ENCODE results near the gene KASH5. TPM values are rescaled to one million over a fixed set of nuclear protein-coding genes. Genes with fewer than 3 reads are reported as not detected.

Gene KASH5
- total RNA-seq, 2 experiments from 2014 or later = not detected

DNA sequence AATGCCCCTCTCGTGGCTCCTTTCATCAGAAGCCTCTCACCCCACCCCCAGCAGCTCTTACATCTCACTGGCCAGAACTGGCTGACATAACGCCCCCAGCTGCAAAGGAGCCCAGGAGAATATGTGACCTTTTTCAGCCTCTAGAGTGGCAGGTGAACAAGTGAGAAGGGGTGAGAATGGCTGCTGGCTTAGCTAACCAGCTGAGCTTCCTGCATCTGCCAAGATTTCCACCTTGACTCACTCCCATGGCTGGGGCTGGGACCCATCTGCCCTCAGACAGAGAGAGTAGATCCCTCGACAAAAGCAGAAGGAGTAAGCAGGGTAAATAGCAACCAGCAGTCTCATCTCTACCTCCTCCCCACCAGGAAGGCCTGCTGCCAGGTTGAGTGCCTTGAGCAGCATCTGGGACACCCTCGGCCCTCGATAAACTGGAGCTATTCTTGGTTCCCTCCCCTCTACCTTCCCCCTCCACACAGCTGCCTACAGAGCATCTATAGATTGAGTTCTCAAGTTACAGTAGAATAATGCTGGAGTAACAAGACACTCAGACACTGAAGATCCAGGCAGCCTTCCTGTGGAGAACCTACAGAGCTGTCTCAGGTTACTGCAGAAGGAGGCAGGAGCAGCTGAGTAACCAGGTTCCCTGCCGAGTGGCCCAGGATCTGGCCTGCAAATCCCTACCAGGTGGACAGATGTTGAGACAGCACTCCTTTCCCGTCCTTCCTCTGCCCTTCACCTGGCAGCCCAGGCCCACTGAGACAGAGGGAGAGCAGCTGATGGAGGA is 15.5 kb downstream of the KASH5 start:
- no peak overlapping the region for H3K4me3 Mint-ChIP-seq
- peaks cover under 1% of the 10 kb centered on the region for H3K27me3 Mint-ChIP-seq (ENCODE audit: low read depth)
- no peaks in the 10 kb centered on the region for H3K36me3 Mint-ChIP-seq (ENCODE audit: low read depth)
- ChIA-PET CTCF (interaction anchor here (1.0 to 2.2 kb wide), 3 partner anchors 12 to 67 kb away, joined by 3 to 10 read pairs (median 6); no protein-coding TSS in a partner anchor), POLR2A (no interaction called here)
- DNase-seq (no peak), ATAC-seq (no peak)
- no peak overlapping the region for H3K27ac Mint-ChIP-seq
- peaks cover 30% of the 10 kb centered on the region for H3K4me1 Mint-ChIP-seq (ENCODE audit: low read depth)
- no peaks in the 10 kb centered on the region for H3K9me3 Mint-ChIP-seq (ENCODE audit: insufficient read depth)

DNA sequence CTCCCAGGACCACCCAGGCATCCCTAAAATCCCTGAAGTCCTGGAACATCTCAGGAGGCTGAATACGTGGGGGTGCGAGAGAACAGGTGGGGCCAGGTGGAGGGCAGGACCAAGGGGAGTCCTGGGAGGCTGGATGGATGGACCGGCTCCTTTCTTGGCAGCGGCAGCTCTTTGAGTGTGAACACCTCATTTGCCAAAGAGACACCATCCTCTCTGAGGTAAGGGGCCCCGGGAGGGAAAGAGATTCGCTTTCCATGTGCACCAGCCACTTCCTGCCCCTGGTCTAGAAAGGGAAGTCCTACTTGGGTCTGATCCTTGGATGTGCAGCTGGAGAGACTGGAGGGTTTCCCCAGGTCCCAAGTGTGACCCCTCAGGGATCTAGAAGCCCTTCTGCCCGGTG is 19.0 kb downstream of the KASH5 start:
- Mint-ChIP-seq H3K4me3 (no peak overlapping the region), H3K36me3 (ENCODE audit: low read depth) (no peaks in the 10 kb centered on the region), H3K27me3 (ENCODE audit: low read depth) (no peaks in the 10 kb centered on the region), H3K4me1 (ENCODE audit: low read depth) (peaks cover 59% of the 10 kb centered on the region), H3K27ac (no peak overlapping the region), H3K9me3 (ENCODE audit: insufficient read depth) (no peaks in the 10 kb centered on the region)
- POLR2A ChIA-PET = no interaction called here
- CTCF ChIA-PET = interaction anchor here (1.2 to 8.6 kb wide), 3 partner anchors 14 to 18 kb away, joined by 4 to 52 read pairs (median 4); partner anchors contain the start of gene GFY
- DNase-seq (no peak), ATAC-seq (no peak)

DNA sequence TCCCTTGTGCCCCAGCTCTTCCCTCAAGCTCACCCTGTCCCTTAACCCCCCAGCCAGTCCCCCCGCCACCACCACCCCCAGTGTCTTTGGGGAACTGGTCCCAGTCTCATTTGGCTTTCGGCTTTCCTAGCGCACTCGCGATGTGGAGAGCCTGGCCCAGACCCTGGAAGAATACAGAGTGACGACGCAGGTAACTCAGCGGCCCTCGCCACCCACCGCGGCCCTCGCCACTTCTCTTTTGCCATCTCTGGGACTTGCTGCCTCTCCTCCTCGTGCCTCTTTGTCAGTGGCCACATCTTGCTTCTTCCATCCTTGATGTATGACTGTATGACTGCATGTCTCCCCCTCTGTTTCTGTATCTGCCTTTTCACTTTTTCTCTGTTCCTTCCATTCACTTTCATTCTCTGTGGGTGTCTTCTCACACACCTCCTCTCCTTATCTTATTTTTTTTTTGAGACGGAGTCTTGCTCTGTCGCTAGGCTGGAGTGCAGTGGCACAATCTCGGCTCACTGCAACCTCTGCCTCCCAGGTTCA is 19.5 kb downstream of the KASH5 start:
- H3K4me1 Mint-ChIP-seq (ENCODE audit: low read depth) = peaks cover 63% of the 10 kb centered on the region
- peak overlapping the region; percentile 1 for H3K27ac Mint-ChIP-seq
- H3K4me3 Mint-ChIP-seq = no peak overlapping the region
- H3K27me3 Mint-ChIP-seq (ENCODE audit: low read depth) = peaks cover 3% of the 10 kb centered on the region
- ChIA-PET POLR2A (no interaction called here), CTCF (interaction anchor here (8.6 kb wide), 1 partner anchor 16 kb away, joined by 52 read pairs; no protein-coding TSS in a partner anchor)
- H3K9me3 Mint-ChIP-seq (ENCODE audit: insufficient read depth) = no peaks in the 10 kb centered on the region
- ATAC-seq = no peak
- no peak for DNase-seq
- no peaks in the 10 kb centered on the region for H3K36me3 Mint-ChIP-seq (ENCODE audit: low read depth)

DNA sequence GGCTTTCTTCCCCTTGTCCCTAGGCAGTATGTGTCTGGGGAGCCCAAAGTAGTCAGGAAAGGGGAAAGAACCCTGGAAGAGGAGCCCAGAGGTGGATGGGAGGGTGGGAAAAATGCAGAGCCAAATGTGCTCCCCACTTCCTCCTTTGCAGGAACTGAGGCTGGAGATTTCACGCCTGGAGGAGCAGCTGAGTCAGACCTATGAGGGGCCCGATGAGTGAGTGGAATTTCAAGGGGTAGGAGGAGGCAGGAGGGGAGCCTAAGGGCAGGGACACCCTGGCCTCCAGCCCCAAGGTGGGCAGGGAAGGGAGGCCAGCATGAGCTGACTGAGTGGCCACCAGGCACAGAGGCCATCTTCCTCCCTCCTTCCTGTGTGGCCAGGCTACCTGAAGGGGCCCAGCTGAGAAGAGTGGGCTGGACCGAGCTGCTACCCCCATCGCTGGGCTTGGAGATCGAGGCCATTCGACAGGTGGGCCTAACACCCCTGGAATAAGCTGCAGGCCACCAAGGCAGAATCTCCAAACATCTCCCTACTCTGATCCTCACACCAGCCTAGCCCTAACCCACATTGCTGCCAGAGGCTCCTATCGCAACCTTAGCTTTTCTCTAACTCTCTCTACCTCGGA is 20.9 kb downstream of the KASH5 start:
- peaks cover 3% of the 10 kb centered on the region for H3K27me3 Mint-ChIP-seq (ENCODE audit: low read depth)
- POLR2A ChIA-PET = interaction anchor here (0.6 to 1.4 kb wide), 7 partner anchors 15 to 1316 kb away, joined by 3 to 5 read pairs (median 3); partner anchors contain the start of gene ALDH16A1

DNA sequence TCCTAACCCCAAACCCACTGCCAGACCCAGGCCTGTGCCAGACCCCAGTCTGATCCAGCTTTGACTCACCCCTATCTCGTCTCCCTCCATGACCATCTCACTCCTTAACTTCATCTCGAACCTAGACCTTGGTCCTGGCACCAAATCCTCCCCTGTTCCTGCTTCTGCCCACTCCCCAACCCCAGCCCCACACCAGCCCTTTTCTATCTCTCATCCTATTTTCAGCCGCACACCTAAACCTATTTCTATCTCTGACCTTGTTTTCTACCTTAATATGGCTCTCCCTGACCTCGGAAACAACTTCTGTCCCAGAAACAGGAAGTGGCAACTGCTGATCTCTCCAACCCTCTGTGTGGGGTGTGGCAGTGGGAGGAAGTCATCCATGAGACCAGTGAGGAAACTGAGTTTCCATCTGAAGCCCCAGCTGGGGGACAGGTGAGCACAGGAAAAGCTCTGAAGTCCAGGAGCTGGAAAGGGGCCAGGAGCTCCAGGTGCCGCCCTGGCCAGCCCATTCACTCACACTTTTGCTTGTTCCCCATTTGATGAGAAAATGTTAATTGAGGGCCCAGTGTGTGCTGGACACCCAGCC is 21.5 kb downstream of the KASH5 start:
- ATAC-seq (peak; percentile 74), DNase-seq (peak; percentile 61)
- no peaks in the 10 kb centered on the region for H3K36me3 Mint-ChIP-seq (ENCODE audit: low read depth)
- peak overlapping the region; percentile 30 for H3K4me3 Mint-ChIP-seq
- H3K27ac Mint-ChIP-seq = peak overlapping the region; percentile 84
- ChIA-PET CTCF (interaction anchor here (0.7 to 8.6 kb wide), 7 partner anchors 13 to 211 kb away, joined by 3 to 52 read pairs (median 4); partner anchors contain the start of gene GFY), POLR2A (interaction anchor here (0.6 to 1.4 kb wide), 8 partner anchors 12 to 1315 kb away, joined by 3 to 5 read pairs (median 3); partner anchors contain the start of gene ALDH16A1)
- H3K4me1 Mint-ChIP-seq (ENCODE audit: low read depth) = peaks cover 58% of the 10 kb centered on the region
- peaks cover 3% of the 10 kb centered on the region for H3K27me3 Mint-ChIP-seq (ENCODE audit: low read depth)
- H3K9me3 Mint-ChIP-seq (ENCODE audit: insufficient read depth) = no peaks in the 10 kb centered on the region

More for the DNA sequence above, 20.9 kb downstream of the KASH5 start:
- ATAC-seq = no peak
- no peaks in the 10 kb centered on the region for H3K9me3 Mint-ChIP-seq (ENCODE audit: insufficient read depth)
- H3K4me1 Mint-ChIP-seq (ENCODE audit: low read depth) = peaks cover 58% of the 10 kb centered on the region
- H3K4me3 Mint-ChIP-seq = peak overlapping the region; percentile 30
- CTCF ChIA-PET = interaction anchor here (1.0 to 8.6 kb wide), 6 partner anchors 13 to 210 kb away, joined by 3 to 52 read pairs (median 5); partner anchors contain the start of gene GFY
- DNase-seq = no peak
- peak overlapping the region; percentile 84 for H3K27ac Mint-ChIP-seq
- no peaks in the 10 kb centered on the region for H3K36me3 Mint-ChIP-seq (ENCODE audit: low read depth)

DNA sequence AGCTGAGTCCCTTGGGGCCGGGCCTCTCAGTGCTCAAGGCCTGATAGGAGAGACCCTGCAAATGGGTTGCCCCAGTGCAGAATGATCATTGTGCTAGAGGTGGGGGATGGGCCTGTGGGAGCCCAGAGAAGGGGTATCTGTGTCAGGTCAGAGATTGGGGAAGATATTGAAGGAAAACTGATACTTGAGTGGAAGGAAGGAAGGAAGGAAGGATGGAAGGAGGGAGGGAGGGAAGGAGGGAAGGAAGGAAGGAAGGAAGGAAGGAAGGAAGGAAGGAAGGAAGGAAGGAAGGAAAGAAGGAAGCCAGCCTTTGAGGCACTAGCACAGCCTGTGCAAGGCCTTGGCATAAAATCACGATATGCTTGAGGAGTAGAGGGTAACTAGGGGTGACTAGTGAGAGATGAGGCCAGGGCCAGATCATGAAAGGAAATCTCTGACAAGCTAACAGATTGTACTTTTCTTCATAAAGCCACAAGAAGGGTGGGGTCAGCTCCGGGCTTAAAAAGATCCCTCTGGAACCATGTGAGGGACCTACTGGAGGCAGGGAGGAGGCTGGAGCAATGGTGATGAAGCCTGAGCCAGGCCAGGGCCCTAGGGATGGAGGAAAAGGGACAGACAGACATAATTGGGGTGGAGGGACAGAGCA is 23.8 kb downstream of the KASH5 start:
- DNase-seq = no peak
- ChIA-PET POLR2A (no interaction called here), CTCF (interaction anchor here (0.7 to 8.6 kb wide), 7 partner anchors 11 to 656 kb away, joined by 3 to 52 read pairs (median 5); partner anchors contain the start of genes GFY and PTH2)
- H3K9me3 Mint-ChIP-seq (ENCODE audit: insufficient read depth) = no peaks in the 10 kb centered on the region
- no peak for ATAC-seq
- H3K27ac Mint-ChIP-seq = peak overlapping the region; percentile 47
- peaks cover 6% of the 10 kb centered on the region for H3K27me3 Mint-ChIP-seq (ENCODE audit: low read depth)
- no peak overlapping the region for H3K4me3 Mint-ChIP-seq
- H3K36me3 Mint-ChIP-seq (ENCODE audit: low read depth) = no peaks in the 10 kb centered on the region
- peaks cover 54% of the 10 kb centered on the region for H3K4me1 Mint-ChIP-seq (ENCODE audit: low read depth)

DNA sequence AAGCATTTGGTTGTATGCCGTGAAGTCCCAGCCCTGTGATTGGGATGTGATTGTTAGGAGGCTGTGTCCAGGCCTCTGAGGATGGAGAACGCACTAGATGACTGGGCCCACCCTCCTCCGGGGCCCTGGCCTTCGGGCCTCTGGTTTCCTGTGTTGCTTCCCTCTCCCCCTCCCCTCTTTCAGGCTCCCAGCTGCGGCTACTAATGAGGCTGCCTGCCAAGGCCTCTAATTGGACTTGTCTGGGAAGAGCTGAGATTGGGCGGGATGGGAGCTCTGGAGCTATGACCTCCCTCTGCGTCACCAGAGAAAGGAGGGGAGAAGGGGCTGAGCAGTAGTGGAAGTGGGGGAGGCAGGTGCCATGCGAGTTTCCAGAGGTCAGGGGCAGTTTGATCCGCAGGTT is 25.3 kb downstream of the KASH5 start:
- no peak for DNase-seq
- H3K4me3 Mint-ChIP-seq = no peak overlapping the region
- no peaks in the 10 kb centered on the region for H3K9me3 Mint-ChIP-seq (ENCODE audit: insufficient read depth)
- H3K4me1 Mint-ChIP-seq (ENCODE audit: low read depth) = peaks cover 40% of the 10 kb centered on the region
- no peaks in the 10 kb centered on the region for H3K36me3 Mint-ChIP-seq (ENCODE audit: low read depth)
- peaks cover 16% of the 10 kb centered on the region for H3K27me3 Mint-ChIP-seq (ENCODE audit: low read depth)
- ChIA-PET POLR2A (no interaction called here), CTCF (interaction anchor here (1.1 to 8.6 kb wide), 2 partner anchors 9 to 22 kb away, joined by 3 to 52 read pairs; no protein-coding TSS in a partner anchor)
- no peak for ATAC-seq
- H3K27ac Mint-ChIP-seq = no peak overlapping the region

DNA sequence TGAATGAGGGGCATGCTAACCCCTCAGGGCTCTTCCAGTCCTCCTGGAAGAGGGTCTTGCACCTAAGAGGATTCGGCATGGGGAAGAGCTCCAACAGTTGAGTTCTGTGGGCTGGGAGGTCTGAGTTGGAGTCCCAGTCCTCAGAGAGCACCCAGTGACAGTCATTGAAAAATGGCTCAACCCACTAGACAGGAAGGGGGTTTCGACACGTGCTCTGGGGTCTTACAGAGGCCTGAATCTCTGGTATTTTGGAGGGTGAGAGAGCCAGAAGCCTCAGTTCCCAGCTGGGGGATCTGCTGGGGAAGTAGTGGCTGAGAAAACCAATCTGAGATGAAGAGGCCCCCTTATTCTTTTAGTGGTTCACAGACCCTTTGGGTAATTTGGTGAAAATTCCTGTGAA is 26.2 kb downstream of the KASH5 start:
- ChIA-PET POLR2A (no interaction called here), CTCF (no interaction called here)
- Mint-ChIP-seq H3K4me3 (no peak overlapping the region), H3K27me3 (ENCODE audit: low read depth) (peaks cover 24% of the 10 kb centered on the region), H3K36me3 (ENCODE audit: low read depth) (no peaks in the 10 kb centered on the region), H3K4me1 (ENCODE audit: low read depth) (peaks cover 31% of the 10 kb centered on the region), H3K9me3 (ENCODE audit: insufficient read depth) (no peaks in the 10 kb centered on the region), H3K27ac (no peak overlapping the region)
- ATAC-seq (no peak), DNase-seq (no peak)

DNA sequence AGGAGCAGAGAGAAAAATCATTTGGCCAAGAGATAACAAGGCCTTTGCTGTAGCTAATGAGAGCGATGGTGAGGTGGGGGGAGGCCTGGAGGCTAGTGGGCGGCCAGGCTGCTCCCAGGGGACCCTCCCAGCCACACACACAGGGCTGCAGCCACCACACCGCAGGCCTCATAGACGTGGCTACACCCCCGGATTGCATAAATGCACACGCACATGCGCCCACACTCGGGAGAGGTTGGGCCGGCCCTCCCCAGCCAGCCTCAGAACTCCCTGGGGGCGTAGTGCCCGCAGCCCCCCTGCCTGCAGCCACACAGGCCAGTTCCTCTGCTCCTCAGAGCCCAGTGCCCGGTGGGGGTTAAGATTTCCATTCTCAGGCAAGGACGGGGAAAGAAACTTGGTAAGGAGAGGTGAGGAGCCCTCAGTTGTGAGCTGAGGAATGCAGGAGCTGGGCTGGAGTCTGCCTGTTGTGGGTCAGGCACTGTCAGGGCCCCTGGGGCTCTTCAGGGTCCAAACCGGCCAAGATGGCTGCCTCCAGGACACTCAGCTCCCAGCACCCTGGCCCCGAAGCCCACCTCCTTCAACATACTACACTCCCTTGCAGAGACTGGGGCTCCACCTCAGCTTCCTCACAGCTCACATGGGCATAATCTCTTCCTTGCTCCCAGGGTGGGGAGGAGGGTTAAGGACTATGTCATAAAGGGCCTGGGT is 27.2 kb downstream of the KASH5 start:
- Mint-ChIP-seq H3K9me3 (ENCODE audit: insufficient read depth) (no peaks in the 10 kb centered on the region), H3K4me1 (ENCODE audit: low read depth) (peaks cover 21% of the 10 kb centered on the region), H3K27ac (no peak overlapping the region), H3K4me3 (no peak overlapping the region), H3K36me3 (ENCODE audit: low read depth) (no peaks in the 10 kb centered on the region), H3K27me3 (ENCODE audit: low read depth) (peaks cover 34% of the 10 kb centered on the region)
- ATAC-seq (no peak), DNase-seq (no peak)
- POLR2A ChIA-PET = no interaction called here
- CTCF ChIA-PET = no interaction called here

DNA sequence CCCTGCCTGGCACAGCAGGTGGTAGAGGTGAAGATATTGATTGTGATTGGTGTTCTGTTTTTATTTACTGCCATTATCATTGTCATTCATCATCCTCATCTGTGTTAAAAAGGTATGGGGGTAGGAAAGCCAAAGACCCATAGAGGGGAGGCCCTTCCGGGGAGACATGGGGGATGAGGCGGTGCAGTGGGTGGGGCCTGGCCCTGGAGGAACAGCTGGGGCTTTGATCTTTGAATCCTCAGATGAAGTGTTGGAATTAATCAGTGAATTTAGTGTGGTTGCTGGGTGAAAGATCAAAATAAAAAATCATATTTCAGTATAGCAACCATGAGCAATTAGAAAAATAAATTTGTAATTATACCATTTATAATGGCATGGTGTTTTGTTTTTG is 27.8 kb downstream of the KASH5 start:
- DNase-seq (no peak), ATAC-seq (no peak)
- Mint-ChIP-seq H3K4me1 (ENCODE audit: low read depth) (peaks cover 22% of the 10 kb centered on the region), H3K36me3 (ENCODE audit: low read depth) (no peaks in the 10 kb centered on the region), H3K9me3 (ENCODE audit: insufficient read depth) (no peaks in the 10 kb centered on the region), H3K4me3 (no peak overlapping the region), H3K27me3 (ENCODE audit: low read depth) (peaks cover 40% of the 10 kb centered on the region), H3K27ac (no peak overlapping the region)
- ChIA-PET CTCF (no interaction called here), POLR2A (no interaction called here)

DNA sequence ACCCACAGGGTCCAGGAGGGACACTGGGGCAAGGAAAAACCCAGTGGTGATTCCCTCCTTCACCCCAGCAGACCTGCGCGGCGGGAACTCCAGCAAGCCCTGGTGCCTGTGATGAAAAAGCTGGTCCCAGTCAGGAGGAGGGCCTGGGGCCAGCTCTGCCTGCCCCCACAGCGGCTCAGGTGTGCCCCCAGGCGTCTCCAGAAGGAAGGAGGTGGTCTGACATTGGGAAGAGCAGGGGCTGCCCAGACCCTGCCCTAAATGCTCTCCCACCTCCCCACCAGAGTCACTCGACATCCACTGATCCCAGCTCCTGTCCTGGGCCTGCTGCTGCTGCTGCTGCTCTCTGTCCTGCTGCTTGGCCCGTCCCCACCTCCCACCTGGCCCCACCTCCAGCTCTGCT is 29.0 kb downstream of the KASH5 start:
- H3K4me3 Mint-ChIP-seq = no peak overlapping the region
- no peaks in the 10 kb centered on the region for H3K9me3 Mint-ChIP-seq (ENCODE audit: insufficient read depth)
- peaks cover 21% of the 10 kb centered on the region for H3K4me1 Mint-ChIP-seq (ENCODE audit: low read depth)
- ChIA-PET CTCF (interaction anchor here (0.8 kb wide), 1 partner anchor 26 kb away, joined by 5 read pairs; no protein-coding TSS in a partner anchor), POLR2A (no interaction called here)
- DNase-seq (no peak), ATAC-seq (no peak)
- H3K27ac Mint-ChIP-seq = no peak overlapping the region
- H3K27me3 Mint-ChIP-seq (ENCODE audit: low read depth) = peaks cover 52% of the 10 kb centered on the region
- H3K36me3 Mint-ChIP-seq (ENCODE audit: low read depth) = peaks cover 2% of the 10 kb centered on the region
